Spleen (tissue), 7 donors: Measurements from ENCODE around the gene TMEM26.

Source experiments
- CTCF ChIP-seq, 11 experiments: fragments of 200-600 bp in 7 of 11; fragments of 450-650 bp in 4 of 11; sonication (generic) in 4 of 11; IDR thresholded peaks in 8 of 11; conservative IDR thresholded peaks in 3 of 11; 1 replicate in 7 of 11; 2 replicates in 4 of 11; pipeline versions ENCODE4 v1.4.0 to v1.8.0; 2016 to 2021; ENCODE audit warnings: antibody characterized with exemption in 11 of 11, inconsistent platforms in 4 of 11, mild to moderate bottlenecking in 1 of 11
- POLR2A ChIP-seq, 3 donors: fragments of 450-650 bp; IDR thresholded peaks; one replicate each; pipeline ENCODE4 v1.5.1; 2017; ENCODE audit warnings: antibody characterized with exemption in 3 of 3, mild to moderate bottlenecking in 1 of 3
- POLR2AphosphoS5 ChIP-seq, 3 donors: sonication (generic); formaldehyde crosslinking; IDR thresholded peaks; one replicate each; pipeline ENCODE4 v1.5.1; 2017; ENCODE audit warnings: antibody characterized with exemption in 3 of 3
- donor health status: DM: no; HTN: no; CAD: no; lungs with moderate emphysema.
- donor health status: DM: no; HTN: no; CAD: no.
- donor health status: DM: no; HTN: no; CAD: no.

DNA sequence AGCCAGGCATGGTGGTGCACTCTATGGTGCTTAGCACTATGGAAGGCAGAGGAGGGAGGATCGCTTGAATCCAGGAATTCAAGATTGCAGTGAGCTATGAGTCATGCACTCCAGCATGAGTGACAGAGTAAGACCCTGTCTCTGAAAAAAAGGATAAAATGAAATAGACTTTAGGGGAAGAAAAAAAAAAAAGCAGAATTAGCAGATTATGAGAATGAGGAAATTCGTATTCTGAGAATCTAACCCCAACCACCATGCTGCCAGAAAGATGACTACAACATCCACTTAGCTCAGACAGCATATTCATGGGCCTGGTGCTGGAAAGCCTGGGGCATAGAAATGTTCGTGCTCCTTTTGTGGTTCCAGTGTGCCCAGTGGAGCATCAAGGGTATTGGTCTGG, 63.3 kb downstream of the TMEM26 start:
- TF ChIP-seq CTCF (IDR thresholded peaks at IDR 0.05 in 8 of 11, conservative IDR thresholded peaks at IDR 0.05 in 3 of 11) (no peak), POLR2A (IDR thresholded peaks at IDR 0.05) (no peak), POLR2AphosphoS5 (IDR thresholded peaks at IDR 0.05) (no peak)
